ENCODE measurements around the gene LIPH. TPM values are rescaled to one million over a fixed set of nuclear protein-coding genes. Genes with fewer than 3 reads are reported as not detected.
"Not testable (repeated sequence)": the region's sequence is repeated elsewhere in the genome, so short reads cannot be mapped to it uniquely, and the experiment has no call there.

The LIPH gene
- total RNA-seq, 4 donors from 2014 or later: 31.6 to 115 (median 74.7) TPM

DNA sequence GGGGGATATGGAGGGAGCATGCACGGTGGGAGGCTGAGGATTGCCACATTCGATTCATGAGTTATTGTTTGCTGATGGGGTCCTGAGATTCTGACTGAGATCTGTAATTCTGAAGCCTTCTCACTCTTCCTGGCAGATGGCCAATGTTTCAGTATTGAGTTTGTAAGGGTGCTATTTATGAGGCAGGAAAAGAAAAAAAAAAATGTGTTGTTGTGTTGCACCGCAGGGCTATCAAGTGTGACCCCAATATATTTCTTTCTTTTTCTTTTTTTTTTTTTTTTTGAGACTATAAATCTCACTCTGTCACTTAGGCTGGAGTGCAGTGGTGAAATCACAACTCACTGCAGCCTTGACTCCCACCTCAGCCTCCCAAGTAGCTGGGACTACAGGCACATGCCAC is 30.5 kb upstream of the LIPH start:
- H3K27me3 ChIP-seq: no peaks in the 10 kb centered on the region
- H3K9me3 ChIP-seq: no peaks in the 10 kb centered on the region
- no peaks in the 10 kb centered on the region for H3K36me3 ChIP-seq
- WGBS, 2 donors (ENCODE audit: low coverage in 1 of 2): 37 to 74% methylated on average over 3 of the region's 3 CpGs
- in situ Hi-C loops (cut with MboI; ENCODE audit: low pct_ligation_motif_present in 1 of 4, low pct_unique_long_range_greater_than_20kb in 1 of 4, low sequenced_read_pairs in 3 of 4) (no loop called here), intact Hi-C loops (cut with DNase I; ENCODE audit: low total_unique reads) (no loop called here)
- no peak overlapping the region for H3K27ac ChIP-seq
- H3K4me1 ChIP-seq: peaks cover 11 to 23% (median 16%) of the 10 kb centered on the region in 4 donors
- TF ChIP-seq, protein P1, sequence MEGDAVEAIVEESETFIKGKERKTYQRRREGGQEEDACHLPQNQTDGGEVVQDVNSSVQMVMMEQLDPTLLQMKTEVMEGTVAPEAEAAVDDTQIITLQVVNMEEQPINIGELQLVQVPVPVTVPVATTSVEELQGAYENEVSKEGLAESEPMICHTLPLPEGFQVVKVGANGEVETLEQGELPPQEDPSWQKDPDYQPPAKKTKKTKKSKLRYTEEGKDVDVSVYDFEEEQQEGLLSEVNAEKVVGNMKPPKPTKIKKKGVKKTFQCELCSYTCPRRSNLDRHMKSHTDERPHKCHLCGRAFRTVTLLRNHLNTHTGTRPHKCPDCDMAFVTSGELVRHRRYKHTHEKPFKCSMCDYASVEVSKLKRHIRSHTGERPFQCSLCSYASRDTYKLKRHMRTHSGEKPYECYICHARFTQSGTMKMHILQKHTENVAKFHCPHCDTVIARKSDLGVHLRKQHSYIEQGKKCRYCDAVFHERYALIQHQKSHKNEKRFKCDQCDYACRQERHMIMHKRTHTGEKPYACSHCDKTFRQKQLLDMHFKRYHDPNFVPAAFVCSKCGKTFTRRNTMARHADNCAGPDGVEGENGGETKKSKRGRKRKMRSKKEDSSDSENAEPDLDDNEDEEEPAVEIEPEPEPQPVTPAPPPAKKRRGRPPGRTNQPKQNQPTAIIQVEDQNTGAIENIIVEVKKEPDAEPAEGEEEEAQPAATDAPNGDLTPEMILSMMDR (IDR thresholded peaks at IDR 0.05): no peak
- TF ChIP-seq POLR2A (IDR thresholded peaks at IDR 0.05) (no peak), EP300 (IDR thresholded peaks at IDR 0.05; ENCODE audit: low read depth) (no peak), POLR2AphosphoS5 (IDR thresholded peaks at IDR 0.05) (no peak)
- DNase-seq: no peak
- H3K4me3 ChIP-seq: no peak overlapping the region

DNA sequence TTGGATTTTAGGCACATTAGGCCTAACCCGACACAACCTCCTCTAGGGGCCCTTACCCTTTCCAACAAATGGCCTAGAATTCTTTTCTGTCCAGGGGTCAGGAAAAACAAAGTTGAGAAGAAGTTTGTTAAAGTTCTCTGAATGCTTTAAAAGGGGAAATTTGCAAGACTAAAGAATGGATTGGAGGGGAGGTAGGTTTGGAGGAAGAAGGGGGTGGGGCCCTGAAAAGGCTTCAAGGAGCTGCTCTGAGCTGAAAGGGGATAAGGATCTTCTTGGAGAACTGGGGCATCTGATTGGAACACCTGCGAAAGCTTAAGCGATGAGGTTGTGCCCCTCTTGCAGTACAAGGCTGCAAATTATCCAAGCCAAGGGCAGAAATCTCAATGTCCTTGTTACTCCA is 29.8 kb upstream of the LIPH start:
- Histone ChIP-seq H3K9me3 (no peaks in the 10 kb centered on the region), H3K36me3 (no peaks in the 10 kb centered on the region), H3K27me3 (no peaks in the 10 kb centered on the region), H3K4me3 (no peak overlapping the region), H3K27ac (no peak overlapping the region), H3K4me1 (peaks cover 9 to 16% (median 15%) of the 10 kb centered on the region in 4 donors)
- no peak for DNase-seq
- in situ Hi-C loops (cut with MboI; ENCODE audit: low pct_ligation_motif_present in 1 of 4, low pct_unique_long_range_greater_than_20kb in 1 of 4, low sequenced_read_pairs in 3 of 4): no loop called here
- TF ChIP-seq EP300 (IDR thresholded peaks at IDR 0.05; ENCODE audit: low read depth) (no peak), POLR2AphosphoS5 (IDR thresholded peaks at IDR 0.05) (no peak), POLR2A (IDR thresholded peaks at IDR 0.05) (no peak)
- TF ChIP-seq, protein P1 (IDR thresholded peaks at IDR 0.05): no peak
- intact Hi-C loops (cut with DNase I; ENCODE audit: low total_unique reads): no loop called here
- 82 to 87% methylated on average over 3 of the region's 3 CpGs for WGBS, 2 donors (ENCODE audit: low coverage in 1 of 2)

DNA sequence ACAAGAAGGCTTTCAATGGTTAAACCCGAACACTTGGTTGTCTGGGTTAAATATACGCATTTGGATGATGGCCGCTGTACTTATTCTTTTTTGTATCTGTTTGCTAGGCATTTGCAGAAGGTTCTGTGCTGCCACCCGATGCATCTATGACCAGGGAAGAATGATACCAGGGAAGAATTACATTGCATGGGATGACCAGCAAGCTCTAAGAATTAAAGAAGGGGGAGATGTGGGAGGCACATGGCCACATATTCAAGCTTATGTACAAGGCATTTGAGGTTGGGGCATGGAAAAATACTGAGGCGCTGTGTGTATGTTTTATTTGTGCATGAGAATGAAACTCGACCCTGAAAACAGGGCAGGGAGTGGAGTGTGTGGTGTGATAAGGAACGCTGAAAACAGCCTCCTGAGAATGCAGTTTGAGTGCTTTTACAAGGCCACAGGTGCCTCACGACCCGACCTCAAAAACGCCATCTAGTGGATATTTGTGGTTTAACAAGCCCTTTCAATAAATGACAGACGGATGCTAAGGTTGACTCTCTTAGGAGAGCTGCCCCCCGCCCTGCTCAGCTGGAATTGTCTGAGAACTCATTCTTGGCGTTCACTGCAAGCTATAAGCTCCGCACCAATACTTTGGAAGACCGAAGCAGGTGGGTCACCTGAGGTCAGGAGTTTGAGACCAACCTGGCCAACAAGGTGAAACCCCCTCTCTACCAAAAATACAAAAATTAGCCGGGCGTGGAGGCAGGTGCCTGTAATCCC is 22.9 kb upstream of the LIPH start:
- intact Hi-C loops (cut with DNase I; ENCODE audit: low total_unique reads); H3K4me1 ChIP-seq; H3K36me3 ChIP-seq; H3K4me3 ChIP-seq; H3K27me3 ChIP-seq; in situ Hi-C loops (cut with MboI; ENCODE audit: low pct_ligation_motif_present in 1 of 4, low pct_unique_long_range_greater_than_20kb in 1 of 4, low sequenced_read_pairs in 3 of 4); H3K9me3 ChIP-seq: not testable (repeated sequence)
- TF ChIP-seq, protein P1 (IDR thresholded peaks at IDR 0.05): peak; percentile 53 to 84 (median 71)
- WGBS, 2 donors (ENCODE audit: low coverage in 1 of 2): 16 to 28% methylated on average over 5 to 17 of the region's 17 CpGs
- peak overlapping the region in 2 of 4 donors; percentile 39 to 42 for H3K27ac ChIP-seq
- peak; percentile 32 for DNase-seq

DNA sequence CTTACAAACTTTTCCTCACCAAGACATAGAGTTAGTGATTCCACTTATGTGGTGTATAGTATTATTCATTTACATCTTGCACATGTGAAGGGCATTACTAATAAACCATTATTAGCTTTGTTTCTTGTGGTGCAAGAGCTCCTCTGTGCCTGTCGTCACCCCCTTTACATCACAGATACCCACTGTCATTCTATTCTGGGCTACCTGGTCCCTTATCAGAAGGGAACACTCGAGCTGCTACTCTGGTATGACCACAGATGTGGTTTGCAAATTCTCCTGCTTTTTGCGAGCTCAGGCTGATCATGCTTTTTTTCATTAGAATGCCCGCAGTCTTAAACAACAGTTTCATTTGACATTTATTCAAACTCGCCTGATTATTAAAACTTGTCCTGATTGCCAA is 19.8 kb upstream of the LIPH start:
- TF ChIP-seq POLR2A (IDR thresholded peaks at IDR 0.05) (no peak), EP300 (IDR thresholded peaks at IDR 0.05; ENCODE audit: low read depth) (no peak), POLR2AphosphoS5 (IDR thresholded peaks at IDR 0.05) (no peak)
- TF ChIP-seq, protein P1 (IDR thresholded peaks at IDR 0.05): no peak
- peaks cover 4 to 6% of the 10 kb centered on the region in 2 donors for H3K9me3 ChIP-seq
- H3K4me1 ChIP-seq: peaks cover 0 to 8% (median 4%) of the 10 kb centered on the region in 4 donors
- DNase-seq: no peak
- 84 to 85% methylated on average over 5 of the region's 5 CpGs for WGBS, 2 donors (ENCODE audit: low coverage in 1 of 2)
- no peaks in the 10 kb centered on the region for H3K36me3 ChIP-seq
- H3K4me3 ChIP-seq: no peak overlapping the region
- intact Hi-C loops (cut with DNase I; ENCODE audit: low total_unique reads) (no loop called here), in situ Hi-C loops (cut with MboI; ENCODE audit: low pct_ligation_motif_present in 1 of 4, low pct_unique_long_range_greater_than_20kb in 1 of 4, low sequenced_read_pairs in 3 of 4) (no loop called here)
- no peak overlapping the region for H3K27ac ChIP-seq
- H3K27me3 ChIP-seq: no peaks in the 10 kb centered on the region

All from transverse colon (tissue), 4 donors.